IPS-18a (cell line): Measurements from ENCODE around the gene PRSS53.

ENCODE experiments used
- H3K27ac ChIP-seq: one replicate; pipeline ENCODE4 v1.5.1; 2013; ENCODE audit warnings: low read length
- H3K27me3 ChIP-seq: one replicate; pipeline ENCODE4 v1.6.1; 2013; ENCODE audit warnings: mild to moderate bottlenecking, low read length; ENCODE audit not compliant: control insufficient read depth, insufficient read depth
- H3K36me3 ChIP-seq: one replicate; pipeline ENCODE4 v1.6.1; 2013; ENCODE audit warnings: low read depth, low read length; ENCODE audit not compliant: control insufficient read depth
- H3K4me1 ChIP-seq: one replicate; pipeline ENCODE4 v1.6.1; 2013; ENCODE audit warnings: low read depth, low read length; ENCODE audit not compliant: control insufficient read depth
- H3K4me3 ChIP-seq: one replicate; pipeline ENCODE4 v1.5.1; 2013; ENCODE audit warnings: low read length
- H3K9ac ChIP-seq: one replicate; pipeline ENCODE4 v1.6.1; 2013; ENCODE audit warnings: mild to moderate bottlenecking, low read length, moderate library complexity
- H3K9me3 ChIP-seq: one replicate; pipeline ENCODE4 v1.6.1; 2013; ENCODE audit warnings: low read depth, low read length; ENCODE audit not compliant: control insufficient read depth

Gene PRSS53

GRCh38 chr16:31080035-31080629, 8.6 kb downstream of the PRSS53 start:
- H3K27ac ChIP-seq = no peak overlapping the region
- H3K36me3 ChIP-seq = peaks cover 44% of the 10 kb centered on the region
- H3K9ac ChIP-seq = no peak overlapping the region
- no peak overlapping the region for H3K4me3 ChIP-seq
- H3K4me1 ChIP-seq = no peaks in the 10 kb centered on the region
- no peaks in the 10 kb centered on the region for H3K27me3 ChIP-seq
- H3K9me3 ChIP-seq = no peaks in the 10 kb centered on the region

- H3K36me3 ChIP-seq = peaks cover 44% of the 10 kb centered on the region
- H3K9me3 ChIP-seq = no peaks in the 10 kb centered on the region
- no peak overlapping the region for H3K27ac ChIP-seq
- H3K9ac ChIP-seq = no peak overlapping the region
- no peak overlapping the region for H3K4me3 ChIP-seq
- no peaks in the 10 kb centered on the region for H3K27me3 ChIP-seq
- no peaks in the 10 kb centered on the region for H3K4me1 ChIP-seq
These were observed 9.3 kb downstream of the PRSS53 start for GRCh38 chr16:31079342-31079944.

GRCh38 chr16:31078597-31079341, 10.0 kb downstream of the PRSS53 start:
- Histone ChIP-seq H3K4me3 (no peak overlapping the region), H3K9ac (no peak overlapping the region), H3K36me3 (peaks cover 44% of the 10 kb centered on the region), H3K27me3 (no peaks in the 10 kb centered on the region), H3K4me1 (no peaks in the 10 kb centered on the region), H3K27ac (no peak overlapping the region), H3K9me3 (no peaks in the 10 kb centered on the region)

- H3K27me3 ChIP-seq = no peaks in the 10 kb centered on the region
- H3K9ac ChIP-seq = no peak overlapping the region
- no peaks in the 10 kb centered on the region for H3K9me3 ChIP-seq
- H3K4me1 ChIP-seq = no peaks in the 10 kb centered on the region
- no peak overlapping the region for H3K4me3 ChIP-seq
- H3K36me3 ChIP-seq = peaks cover 44% of the 10 kb centered on the region
- H3K27ac ChIP-seq = no peak overlapping the region
These were observed 10.9 kb downstream of the PRSS53 start for GRCh38 chr16:31077592-31078396.

GRCh38 chr16:31077024-31077423, 11.7 kb downstream of the PRSS53 start:
- no peak overlapping the region for H3K27ac ChIP-seq
- no peaks in the 10 kb centered on the region for H3K9me3 ChIP-seq

GRCh38 chr16:31076319-31076718, 12.4 kb downstream of the PRSS53 start:
- H3K4me3 ChIP-seq = no peak overlapping the region
- H3K9me3 ChIP-seq = no peaks in the 10 kb centered on the region
- H3K27ac ChIP-seq = no peak overlapping the region
- peaks cover 44% of the 10 kb centered on the region for H3K36me3 ChIP-seq
- no peak overlapping the region for H3K9ac ChIP-seq
- peaks cover 7% of the 10 kb centered on the region for H3K4me1 ChIP-seq
- H3K27me3 ChIP-seq = no peaks in the 10 kb centered on the region

More at GRCh38 chr16:31077024-31077423, 11.7 kb downstream of the PRSS53 start:
- Histone ChIP-seq H3K4me1 (peaks cover 4% of the 10 kb centered on the region), H3K27me3 (no peaks in the 10 kb centered on the region), H3K9ac (no peak overlapping the region), H3K36me3 (peaks cover 44% of the 10 kb centered on the region), H3K4me3 (no peak overlapping the region)

- peaks cover 33% of the 10 kb centered on the region for H3K36me3 ChIP-seq
- peak overlapping the region; percentile 52 for H3K27ac ChIP-seq
- H3K4me3 ChIP-seq = peak overlapping the region; percentile 99
- H3K9ac ChIP-seq = peak overlapping the region; percentile 95
- peaks cover 7% of the 10 kb centered on the region for H3K4me1 ChIP-seq
- no peaks in the 10 kb centered on the region for H3K9me3 ChIP-seq
- no peaks in the 10 kb centered on the region for H3K27me3 ChIP-seq
These were observed 13.9 kb downstream of the PRSS53 start for GRCh38 chr16:31074814-31075183.

GRCh38 chr16:31073970-31074813, 14.6 kb downstream of the PRSS53 start, which contains the start of the genes ZNF646 and ZNF668:
TSS of gene ZNF646 (plus strand) at chr16:31074422. CDS start at chr16:31076325, 1,903 bp downstream.
TSS of gene ZNF668 (minus strand) at chr16:31074240. CDS start at chr16:31064459, 9,781 bp downstream.
- H3K27ac ChIP-seq = peak within 1 kb of the TSS; percentile 93
- H3K36me3 ChIP-seq = peaks cover 27% of the 10 kb centered on the region
- no peaks in the 10 kb centered on the region for H3K9me3 ChIP-seq
- peaks cover 7% of the 10 kb centered on the region for H3K4me1 ChIP-seq
- peak within 1 kb of the TSS; percentile 95 for H3K9ac ChIP-seq
- no peaks in the 10 kb centered on the region for H3K27me3 ChIP-seq
- H3K4me3 ChIP-seq = peak within 1 kb of the TSS; percentile 99

- H3K4me3 ChIP-seq = peak overlapping the region; percentile 99
These were observed 15.4 kb downstream of the PRSS53 start for GRCh38 chr16:31073142-31073969.

GRCh38 chr16:31072540-31073141, 16.1 kb downstream of the PRSS53 start:
- no peaks in the 10 kb centered on the region for H3K27me3 ChIP-seq
- H3K9me3 ChIP-seq = no peaks in the 10 kb centered on the region
- H3K4me1 ChIP-seq = peaks cover 7% of the 10 kb centered on the region
- H3K4me3 ChIP-seq = peak overlapping the region; percentile 99
- peak overlapping the region; percentile 59 for H3K27ac ChIP-seq
- H3K9ac ChIP-seq = peak overlapping the region; percentile 95
- peaks cover 12% of the 10 kb centered on the region for H3K36me3 ChIP-seq

More at GRCh38 chr16:31073142-31073969, 15.4 kb downstream of the PRSS53 start:
- Histone ChIP-seq H3K4me1 (peaks cover 7% of the 10 kb centered on the region), H3K9me3 (no peaks in the 10 kb centered on the region), H3K27me3 (no peaks in the 10 kb centered on the region), H3K9ac (peak overlapping the region; percentile 95), H3K36me3 (peaks cover 19% of the 10 kb centered on the region), H3K27ac (peak overlapping the region; percentile 93)
